HG02678 (cell line): ENCODE measurements around the gene FOXD3.
A peak's percentile ranks its signal among the peaks of the same experiment; 100 is the strongest.

ENCODE experiments used
- ATAC-seq: cut with Tn5 transposase; IDR thresholded peaks from one replicate; pipeline ENCODE4 v1.9.1; 2021; ENCODE audit warnings: mild to moderate bottlenecking, moderate library complexity; ENCODE audit not compliant: unreplicated experiment

The FOXD3 gene

DNA sequence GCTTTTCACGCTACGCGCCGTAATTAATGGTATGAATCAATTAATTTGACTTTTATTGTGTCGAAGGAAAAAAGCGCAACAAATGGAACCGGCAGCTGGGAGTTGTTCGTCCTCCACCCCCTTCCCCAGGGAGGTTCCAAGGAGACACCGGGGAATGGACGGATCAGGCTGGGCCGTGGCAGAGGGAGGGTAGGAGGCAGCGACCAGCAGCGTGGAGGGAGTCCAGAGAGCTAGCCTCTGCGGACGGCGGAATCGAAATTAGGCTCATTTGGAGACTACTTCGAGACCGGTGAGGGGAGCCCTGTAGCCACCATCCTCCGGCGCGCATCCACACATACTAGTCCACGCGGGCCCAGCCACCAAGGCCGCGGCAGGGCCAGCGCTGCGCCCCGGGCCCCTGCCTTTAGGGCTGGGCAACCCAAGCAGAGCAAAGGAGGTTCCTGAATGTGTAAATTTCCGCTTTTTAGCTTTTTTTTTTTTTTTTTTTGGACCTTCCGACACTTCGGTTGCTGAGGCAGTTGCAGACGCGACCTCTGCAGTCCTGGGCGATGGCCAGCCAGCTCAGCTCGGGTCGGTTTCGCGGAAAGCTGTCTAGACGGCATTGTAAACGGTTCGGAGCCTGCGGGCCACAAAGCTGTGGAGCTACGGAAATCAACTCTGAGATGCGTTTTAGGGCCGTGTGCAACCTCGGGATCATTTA is 2.2 kb upstream of the FOXD3 start:
- no peak for ATAC-seq

DNA sequence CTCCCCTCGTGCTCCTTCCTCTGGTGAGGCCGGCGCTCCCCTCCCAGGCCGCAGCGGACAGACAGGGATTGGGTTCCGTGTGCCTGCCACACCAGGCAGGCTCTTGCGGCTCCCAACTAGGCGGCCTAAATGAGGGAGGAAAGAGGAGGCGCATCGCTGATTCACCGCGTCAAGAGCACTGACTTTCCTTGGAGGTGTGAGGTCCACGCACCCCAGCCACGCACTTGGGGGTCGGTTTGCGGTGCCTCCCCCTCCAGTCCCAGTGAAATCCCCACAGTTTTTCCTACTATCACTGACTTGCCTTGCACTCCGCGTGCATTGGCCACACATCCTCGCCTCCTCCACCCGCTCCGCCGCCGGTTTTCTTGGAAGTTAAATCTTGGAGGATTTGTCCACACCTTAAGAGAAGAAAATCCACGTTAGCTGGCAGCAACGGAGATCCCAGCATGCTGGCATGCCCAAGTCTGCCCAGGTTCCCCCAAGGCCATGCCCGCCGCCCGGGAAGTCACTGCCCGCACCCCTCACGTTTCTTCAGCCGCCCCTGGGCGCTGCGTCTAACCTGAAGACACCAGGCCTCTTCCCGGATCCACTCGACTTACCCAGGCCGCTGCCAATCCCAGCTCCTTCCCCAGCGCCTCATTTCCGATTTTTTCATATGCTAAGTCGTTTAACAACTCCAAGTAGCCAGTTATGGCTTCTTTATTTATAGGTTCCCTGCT is 1.1 kb upstream of the FOXD3 start:
- no peak for ATAC-seq

DNA sequence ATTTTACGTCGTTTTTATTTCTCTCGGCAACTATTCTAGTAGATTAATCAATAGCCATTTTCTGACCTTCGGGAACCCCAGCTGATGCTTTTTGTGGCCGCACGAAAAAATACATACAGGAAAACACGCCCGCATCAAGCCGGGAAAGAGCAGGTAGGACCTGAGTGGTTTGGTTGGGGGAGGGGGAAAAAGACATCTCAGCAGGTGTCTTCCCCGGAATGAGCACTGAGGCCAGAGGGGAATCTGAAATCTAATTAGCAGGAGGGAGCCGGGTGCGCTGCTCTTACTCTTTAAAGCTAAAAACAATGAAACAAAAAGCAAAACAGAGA is 618 bp upstream of the FOXD3 start:
- no peak for ATAC-seq

DNA sequence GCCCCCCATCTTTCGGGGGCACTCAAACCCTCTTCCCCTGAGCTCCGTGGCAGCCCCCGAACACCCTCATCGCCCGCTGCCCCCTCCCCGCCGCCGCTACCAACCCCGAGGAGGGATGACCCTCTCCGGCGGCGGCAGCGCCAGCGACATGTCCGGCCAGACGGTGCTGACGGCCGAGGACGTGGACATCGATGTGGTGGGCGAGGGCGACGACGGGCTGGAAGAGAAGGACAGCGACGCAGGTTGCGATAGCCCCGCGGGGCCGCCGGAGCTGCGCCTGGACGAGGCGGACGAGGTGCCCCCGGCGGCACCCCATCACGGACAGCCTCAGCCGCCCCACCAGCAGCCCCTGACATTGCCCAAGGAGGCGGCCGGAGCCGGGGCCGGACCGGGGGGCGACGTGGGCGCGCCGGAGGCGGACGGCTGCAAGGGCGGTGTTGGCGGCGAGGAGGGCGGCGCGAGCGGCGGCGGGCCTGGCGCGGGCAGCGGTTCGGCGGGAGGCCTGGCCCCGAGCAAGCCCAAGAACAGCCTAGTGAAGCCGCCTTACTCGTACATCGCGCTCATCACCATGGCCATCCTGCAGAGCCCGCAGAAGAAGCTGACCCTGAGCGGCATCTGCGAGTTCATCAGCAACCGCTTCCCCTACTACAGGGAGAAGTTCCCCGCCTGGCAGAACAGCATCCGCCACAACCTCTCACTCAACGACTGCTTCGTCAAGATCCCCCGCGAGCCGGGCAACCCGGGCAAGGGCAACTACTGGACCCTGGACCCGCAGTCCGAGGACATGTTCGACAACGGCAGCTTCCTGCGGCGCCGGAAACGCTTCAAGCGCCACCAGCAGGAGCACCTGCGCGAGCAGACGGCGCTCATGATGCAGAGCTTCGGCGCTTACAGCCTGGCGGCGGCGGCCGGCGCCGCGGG is 837 bp downstream of the FOXD3 start:
- peak; percentile 39 for ATAC-seq

DNA sequence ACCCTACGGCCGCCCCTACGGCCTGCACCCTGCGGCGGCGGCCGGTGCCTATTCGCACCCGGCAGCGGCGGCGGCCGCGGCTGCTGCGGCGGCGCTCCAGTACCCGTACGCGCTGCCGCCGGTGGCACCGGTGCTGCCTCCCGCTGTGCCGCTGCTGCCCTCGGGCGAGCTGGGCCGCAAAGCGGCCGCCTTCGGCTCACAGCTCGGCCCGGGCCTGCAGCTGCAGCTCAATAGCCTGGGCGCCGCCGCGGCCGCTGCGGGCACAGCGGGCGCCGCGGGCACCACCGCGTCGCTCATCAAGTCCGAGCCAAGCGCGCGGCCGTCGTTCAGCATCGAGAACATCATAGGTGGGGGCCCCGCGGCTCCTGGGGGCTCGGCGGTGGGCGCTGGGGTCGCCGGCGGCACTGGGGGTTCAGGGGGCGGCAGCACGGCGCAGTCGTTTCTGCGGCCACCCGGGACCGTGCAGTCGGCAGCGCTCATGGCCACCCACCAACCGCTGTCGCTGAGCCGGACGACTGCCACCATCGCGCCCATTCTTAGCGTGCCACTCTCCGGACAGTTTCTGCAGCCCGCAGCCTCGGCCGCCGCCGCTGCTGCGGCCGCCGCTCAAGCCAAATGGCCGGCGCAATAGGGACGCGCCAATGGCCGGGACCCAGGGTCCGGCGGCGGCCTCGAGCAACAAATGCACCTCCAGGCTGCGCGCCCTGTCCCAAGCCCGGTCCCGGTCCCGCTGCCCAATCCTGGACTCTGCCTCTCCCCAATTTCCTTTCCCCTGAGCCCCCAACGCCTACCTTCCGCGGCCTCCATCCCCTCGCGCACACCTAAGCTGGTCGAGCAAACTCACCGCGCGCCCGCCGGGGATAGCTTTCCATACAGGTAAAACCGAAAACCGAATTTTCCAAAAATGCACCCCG is 1.8 kb downstream of the FOXD3 start:
- ATAC-seq = no peak

DNA sequence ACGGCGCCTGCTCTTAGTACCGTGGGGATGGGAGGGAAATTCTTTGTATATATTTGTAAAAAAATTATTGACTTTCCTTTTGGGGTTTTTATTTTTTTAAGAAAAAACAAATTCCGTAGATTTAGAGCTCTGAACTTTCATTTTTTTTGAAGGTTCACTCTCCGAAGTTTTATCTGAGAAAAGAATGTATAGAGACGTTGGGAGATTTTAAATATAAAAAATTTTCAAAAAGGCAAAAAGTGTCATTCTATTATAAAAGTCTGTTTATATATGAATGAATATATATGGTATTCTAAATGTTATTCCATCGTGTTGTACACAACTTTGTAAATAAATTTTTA is 2.4 kb downstream of the FOXD3 start:
- no peak for ATAC-seq

DNA sequence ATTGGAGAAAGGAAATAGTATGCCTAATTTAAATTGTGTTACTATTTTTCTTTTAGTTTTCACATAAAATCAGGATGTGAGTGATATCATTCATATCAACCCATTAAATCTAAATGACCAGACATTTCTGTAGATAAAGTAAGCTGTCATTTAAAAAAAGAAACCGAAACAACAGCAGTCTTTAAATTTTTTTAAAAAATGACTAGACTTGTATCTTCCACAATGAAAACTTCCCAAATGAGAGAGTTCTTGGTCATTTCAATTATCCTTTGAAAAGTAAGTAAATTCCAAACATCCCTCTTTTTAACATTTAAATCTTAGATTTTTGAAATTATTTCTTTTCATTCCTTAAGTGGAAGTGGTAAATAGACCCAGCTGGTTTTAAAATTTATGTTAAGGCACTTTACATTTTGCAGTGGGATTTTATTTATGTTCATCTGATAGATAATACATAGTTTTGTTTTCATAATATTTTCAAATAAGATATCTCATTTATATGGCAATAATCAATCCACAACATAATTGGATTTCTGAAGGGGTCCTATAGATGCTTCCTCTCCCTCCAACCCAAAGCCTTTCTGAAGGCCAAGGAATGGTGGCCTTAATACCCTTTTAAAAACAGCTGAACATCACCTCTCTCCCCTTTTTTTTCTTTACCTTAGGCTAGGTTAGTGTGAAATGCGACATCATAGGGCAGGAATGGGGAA is 3.1 kb downstream of the FOXD3 start:
- no peak for ATAC-seq

DNA sequence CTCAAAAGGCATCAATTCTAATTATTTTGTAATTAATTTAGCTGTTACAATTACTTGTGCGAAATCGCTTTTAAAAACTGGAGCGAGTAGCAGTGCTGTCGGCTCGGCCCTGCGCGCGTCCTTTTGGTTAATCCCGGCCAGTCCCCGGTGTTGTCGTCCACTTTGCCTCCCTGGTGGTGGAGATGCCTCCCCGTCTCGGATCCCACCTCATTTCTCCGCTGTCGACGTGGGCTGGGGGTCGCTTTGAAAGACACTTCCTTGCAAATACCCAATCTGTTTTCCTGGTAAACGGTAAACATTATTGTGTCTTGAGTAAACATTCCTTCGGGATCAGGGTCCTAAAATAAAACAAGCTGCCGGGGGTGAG is 3.7 kb downstream of the FOXD3 start:
- no peak for ATAC-seq

DNA sequence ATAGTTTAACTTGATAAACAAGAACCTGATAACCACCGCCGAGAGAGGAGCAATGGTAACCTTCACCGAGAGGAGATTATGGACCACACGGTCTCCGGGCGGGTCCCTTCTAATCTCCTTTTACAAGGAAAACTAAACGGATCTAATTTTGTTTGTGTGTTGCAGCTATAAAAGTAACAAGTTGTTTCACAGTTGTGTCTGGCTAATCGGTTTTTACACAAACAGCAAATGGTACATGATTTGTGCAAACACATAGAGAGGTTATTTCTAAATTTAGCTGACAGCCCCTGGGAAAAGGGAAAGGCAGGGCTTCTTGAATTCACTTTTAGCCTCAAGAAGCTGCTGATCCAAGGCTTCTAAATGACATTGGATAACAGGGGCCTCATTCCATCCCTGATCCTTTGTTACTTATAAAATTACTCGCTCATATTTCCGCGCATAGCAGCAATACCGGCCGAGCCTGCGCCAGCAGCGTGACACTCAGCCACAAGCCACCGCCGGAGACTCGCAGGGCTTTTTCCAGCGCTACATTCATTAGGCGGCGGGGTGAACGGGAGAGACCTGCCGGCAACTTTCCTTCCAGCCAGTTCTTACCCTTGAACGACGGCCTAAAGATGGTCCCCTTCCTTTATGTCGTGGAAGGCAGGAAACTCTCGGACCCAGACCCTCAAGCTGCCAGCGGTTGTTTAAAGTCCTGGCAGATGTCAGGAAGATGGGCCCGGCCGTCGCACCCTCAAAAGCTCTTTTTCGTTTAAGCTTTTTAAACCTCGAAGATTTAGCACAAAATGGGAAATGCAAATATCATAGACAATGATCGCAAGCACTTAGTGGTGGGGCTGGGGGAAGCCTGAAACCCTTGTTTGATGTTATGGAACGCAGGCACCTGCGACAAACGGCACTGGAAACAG is 4.4 kb downstream of the FOXD3 start:
- no peak for ATAC-seq

DNA sequence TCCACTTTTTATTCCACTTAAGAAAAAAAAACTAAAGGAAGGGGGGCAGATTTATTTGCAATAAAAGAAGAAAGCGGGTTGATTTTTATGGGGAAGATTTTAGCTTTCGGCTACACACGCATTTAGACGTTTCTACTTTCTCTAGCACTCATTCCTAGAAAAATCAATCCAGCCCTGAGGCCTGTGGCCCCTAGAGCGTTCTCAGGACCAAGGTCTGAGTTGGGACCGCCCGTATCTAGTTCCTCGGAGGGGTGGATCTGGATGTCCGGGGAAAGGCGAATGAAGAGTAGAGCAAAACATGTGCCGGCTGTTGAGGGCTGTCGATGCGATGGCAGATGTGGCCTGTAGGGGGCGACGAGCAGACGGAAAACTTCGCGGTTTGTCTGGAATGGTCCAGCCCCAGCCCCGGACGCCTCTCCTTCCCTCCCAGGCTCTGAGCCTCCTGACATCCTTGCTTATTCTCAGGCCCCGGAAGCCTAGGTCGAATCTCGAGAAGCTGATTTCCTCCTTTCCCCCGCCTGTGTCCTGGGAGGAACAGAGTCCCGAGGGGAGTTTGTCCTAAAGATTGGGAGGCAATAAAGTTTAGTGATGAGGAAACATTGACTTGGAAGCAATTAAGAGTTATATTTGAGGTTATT is 5.2 kb downstream of the FOXD3 start:
- peak; percentile 44 for ATAC-seq

DNA sequence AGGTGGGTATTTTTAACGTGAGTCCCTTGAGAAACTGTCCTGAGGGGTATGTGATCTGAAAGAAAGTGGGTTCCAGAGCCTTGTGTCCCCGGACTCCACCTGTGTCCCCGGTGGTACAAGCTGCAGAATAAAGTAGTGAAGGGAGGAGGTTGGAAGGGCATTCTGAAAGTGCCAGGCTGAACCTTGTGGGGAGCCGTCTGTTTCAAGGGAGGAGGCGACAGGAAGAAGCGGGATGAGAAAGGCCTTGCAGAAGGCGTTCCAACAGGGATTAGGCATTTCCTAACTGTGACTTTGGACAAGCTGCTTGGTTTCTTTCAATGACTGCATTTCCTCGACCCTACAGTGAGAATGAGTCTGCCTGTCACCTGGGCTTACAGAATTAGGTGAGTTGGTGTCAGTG is 5.8 kb downstream of the FOXD3 start:
- ATAC-seq = no peak

DNA sequence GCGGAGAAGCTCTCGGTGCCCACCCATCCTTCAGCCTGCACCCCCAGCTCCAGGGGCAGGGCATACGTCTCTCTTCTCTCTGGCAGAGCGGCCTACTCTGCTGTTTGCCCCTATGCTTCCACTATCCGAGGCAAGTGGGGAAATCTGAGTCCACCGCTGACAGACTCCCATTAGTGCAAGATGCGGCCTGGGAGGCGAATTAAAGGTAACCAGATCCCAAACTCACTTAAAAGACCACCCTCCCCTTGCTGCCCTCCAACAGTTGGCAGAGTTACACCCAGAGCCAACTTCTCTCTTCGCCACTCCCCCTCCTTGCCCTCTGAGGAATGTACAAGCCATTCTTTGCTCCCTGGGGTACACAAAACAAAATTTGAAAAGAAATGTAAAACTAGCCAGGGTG is 6.4 kb downstream of the FOXD3 start:
- no peak for ATAC-seq

DNA sequence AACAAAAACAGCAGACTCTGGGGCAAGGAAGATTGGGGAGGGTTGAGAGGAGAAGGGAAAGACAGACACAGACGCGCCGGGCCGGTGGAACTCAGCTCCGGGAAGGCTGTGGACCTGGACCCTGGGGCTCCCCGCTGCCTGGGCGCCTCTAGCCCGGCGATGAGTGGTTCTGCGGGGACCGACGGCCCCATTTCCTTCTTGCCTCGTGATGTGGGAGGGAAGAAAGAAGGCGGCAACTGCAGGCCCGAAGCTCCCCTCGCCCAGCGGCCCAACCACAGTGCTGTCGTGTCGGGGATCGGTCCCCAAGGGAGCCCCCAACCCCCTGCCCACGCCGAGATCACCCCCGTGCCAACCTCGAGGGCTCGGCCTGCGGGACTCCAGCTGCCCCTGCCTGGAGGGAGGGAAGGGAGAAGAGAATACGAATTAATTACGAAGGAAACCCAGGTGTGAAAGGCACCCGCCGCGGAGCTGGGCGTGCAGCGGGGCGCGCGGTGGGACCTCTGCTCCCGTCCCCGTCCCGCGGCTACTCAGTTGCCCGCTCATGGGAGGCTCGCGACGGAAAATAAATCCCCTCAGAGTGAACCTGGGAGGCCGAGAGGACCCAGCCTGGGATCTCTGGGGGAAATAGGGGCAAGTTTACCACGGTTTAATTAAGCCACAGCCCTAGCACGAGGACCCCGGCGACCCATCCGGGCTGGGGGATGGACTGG is 7.4 kb downstream of the FOXD3 start:
- no peak for ATAC-seq

DNA sequence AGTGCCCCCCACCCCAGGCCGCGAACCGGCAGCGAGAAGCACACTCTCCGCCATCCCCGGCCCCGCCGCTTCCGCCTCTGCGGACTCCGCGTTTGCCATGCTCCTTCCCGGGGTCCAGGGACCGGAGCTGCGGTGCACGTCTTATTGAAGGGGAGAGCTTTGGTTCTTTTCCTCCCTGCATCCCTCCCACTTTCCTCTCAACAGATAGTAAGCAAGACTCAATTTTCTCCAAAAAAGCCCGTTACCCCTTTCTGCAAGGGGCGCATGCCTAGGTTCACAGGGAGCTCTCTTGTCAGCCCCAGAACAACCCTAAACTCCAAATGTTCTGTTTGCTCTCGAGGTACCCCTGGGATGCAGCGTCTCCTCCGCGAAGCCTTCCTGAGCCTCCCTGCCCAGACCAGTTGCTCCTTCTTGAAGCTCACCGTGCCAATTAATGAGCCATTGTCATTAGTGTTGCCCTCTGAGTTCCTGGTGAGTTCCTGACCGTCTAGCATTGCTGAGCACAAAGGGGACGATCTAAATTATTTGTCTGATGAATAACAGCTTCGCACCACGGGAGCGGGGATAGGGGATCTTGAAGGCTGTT is 8.1 kb downstream of the FOXD3 start:
- ATAC-seq = no peak

DNA sequence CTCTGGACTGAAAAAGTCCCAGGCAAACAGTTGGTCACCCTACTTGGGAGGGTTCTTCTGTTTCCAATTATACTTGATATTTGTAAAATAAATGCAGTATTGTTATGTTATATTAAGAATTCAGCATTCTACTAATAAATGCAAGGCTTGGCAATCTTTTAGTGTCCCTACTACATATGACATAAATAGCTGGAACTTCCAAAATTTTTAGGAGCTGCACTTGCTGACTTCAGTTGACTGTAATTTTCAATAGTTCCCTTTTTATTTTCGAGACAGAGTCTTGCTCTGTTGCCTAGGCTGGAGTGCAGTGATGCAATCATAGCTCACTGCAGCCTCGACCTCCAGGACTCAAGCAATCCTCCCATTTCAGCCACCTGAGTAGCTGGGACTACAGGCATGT is 20.0 kb downstream of the FOXD3 start:
- no peak for ATAC-seq

DNA sequence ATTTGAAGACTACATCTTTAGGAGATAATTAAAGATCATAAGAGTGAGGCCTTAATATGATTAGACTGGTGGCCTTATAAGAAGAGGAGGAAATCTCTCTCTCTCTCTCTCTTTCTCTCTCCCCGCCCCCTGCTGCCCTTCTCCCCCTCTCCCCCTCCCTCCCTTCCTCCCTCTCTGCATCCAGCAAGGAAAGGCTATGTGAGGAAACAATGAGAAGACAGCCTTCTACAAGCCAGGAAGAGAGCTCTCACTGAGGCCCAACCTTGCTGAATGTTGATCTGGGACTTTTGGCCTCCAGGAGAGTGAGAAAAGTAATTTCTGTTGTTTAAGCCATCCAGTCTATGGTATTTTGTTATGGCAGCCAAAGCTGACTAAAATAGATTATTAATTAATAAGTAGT is 21.6 kb downstream of the FOXD3 start:
- no peak for ATAC-seq

DNA sequence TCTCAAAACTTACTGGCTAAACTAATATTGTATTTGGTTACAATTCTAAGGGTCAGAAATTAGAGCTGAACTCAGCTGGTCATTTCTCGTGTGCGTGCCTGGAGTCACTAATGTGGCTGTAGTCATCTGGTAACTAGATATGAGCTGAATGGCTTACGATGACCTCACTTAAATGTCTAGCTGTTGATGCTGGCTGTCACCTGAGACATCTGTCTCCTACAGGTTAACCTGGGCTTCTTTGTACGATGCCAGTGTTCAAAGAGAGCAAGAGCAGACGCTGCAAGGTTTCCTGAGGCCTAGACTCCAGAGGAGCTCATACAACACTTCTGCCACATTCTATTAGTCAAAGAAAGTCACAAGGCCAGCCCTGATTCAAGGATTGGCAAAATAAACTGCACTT is 28.0 kb downstream of the FOXD3 start:
- no peak for ATAC-seq

DNA sequence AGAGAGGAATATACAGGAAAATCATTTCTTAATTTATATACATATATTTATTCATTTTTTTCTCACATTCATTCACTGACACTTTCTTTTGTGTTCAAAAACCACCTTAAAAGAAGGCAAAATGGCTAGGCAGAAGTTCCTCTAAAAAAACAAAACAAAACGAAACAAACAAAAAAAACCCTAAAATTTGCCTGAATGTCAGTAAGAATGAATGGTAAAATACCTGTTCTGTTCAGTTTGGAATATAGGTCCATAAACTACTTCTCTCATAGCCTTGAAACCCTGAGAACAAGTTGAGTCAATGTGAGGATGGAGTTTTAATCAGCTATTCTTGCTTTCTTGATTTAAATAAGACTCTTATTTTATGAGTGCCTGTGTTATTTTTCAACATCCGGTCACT is 30.4 kb downstream of the FOXD3 start:
- ATAC-seq = no peak
